Upper lobe of left lung (tissue), 4 donors: ENCODE measurements around the gene TCP11L2.

ENCODE experiments used
- POLR2A ChIP-seq, 4 donors: fragments of 450-650 bp; IDR thresholded peaks; one replicate each; pipeline ENCODE4 v1.5.1; 2016 to 2017; ENCODE audit warnings: antibody characterized with exemption in 4 of 4, mild to moderate bottlenecking in 2 of 4
- TF ChIP-seq, protein P1 (sequence below), 6 experiments: fragments of 450-650 bp in 4 of 6; fragments of 200-600 bp in 2 of 6; sonication (generic) in 2 of 6; IDR thresholded peaks; one replicate each; pipeline ENCODE4 v1.5.1; 2016 to 2019; ENCODE audit warnings: antibody characterized with exemption in 6 of 6

DNA sequence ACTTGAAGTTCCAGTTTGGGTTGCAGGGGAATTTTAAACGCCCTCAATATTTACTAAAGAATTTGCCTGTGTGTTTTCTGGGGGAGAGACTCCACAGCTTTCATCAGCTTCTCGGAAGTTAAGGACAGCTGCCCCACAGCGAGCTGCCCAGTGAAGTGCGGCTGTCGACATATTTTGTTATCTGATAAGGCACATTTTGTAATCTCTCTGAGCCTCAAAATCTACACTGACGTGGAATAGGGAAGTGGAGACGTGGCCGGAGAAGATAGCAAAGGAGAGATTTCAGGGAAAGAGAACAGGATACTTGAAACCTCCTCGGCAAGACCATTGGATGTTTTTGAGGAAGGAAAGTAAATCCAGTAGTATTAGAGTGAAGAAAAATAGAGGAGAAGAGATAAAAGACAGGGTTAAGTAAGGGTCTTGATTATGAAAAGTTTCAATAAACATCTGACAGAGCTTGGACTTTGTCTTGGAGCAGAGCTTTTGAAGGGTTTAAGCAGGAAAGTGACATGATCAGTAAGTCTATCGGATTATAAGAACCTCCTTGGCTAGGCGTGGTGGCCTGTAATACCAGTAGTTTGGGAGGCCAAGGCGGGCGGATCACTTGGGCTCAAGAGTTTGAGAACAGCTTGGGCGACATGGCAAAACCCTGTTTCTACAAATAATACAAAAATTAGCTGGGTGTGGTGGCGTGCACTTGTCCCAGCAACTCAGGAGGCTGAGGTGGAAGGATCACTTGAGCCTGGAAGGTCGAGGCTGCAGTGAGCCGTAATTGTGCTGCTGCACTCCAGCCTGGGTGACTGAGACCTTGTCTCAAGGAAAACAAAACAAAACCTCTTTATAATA, 56.1 kb downstream of the TCP11L2 start:
- TF ChIP-seq, protein P1, sequence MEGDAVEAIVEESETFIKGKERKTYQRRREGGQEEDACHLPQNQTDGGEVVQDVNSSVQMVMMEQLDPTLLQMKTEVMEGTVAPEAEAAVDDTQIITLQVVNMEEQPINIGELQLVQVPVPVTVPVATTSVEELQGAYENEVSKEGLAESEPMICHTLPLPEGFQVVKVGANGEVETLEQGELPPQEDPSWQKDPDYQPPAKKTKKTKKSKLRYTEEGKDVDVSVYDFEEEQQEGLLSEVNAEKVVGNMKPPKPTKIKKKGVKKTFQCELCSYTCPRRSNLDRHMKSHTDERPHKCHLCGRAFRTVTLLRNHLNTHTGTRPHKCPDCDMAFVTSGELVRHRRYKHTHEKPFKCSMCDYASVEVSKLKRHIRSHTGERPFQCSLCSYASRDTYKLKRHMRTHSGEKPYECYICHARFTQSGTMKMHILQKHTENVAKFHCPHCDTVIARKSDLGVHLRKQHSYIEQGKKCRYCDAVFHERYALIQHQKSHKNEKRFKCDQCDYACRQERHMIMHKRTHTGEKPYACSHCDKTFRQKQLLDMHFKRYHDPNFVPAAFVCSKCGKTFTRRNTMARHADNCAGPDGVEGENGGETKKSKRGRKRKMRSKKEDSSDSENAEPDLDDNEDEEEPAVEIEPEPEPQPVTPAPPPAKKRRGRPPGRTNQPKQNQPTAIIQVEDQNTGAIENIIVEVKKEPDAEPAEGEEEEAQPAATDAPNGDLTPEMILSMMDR (IDR thresholded peaks at IDR 0.05), result no peak
- no peak for TF ChIP-seq POLR2A (IDR thresholded peaks at IDR 0.05)
